ENCODE results near the gene SELP. TPM values are rescaled to one million over a fixed set of nuclear protein-coding genes. Genes with fewer than 3 reads are reported as not detected.

The SELP gene
- total RNA-seq (2021): not detected in 2 replicates
- Bru-seq, nascent RNA: not detected
- BruChase-seq, experiment 1, labeled RNA remaining after a 2-hour chase: percentile 4 among the genes with signal in this experiment
- percentile 5 among the genes with signal in this experiment for BruChase-seq, experiment 2, labeled RNA remaining after a 6-hour chase
- long read RNA-seq: 0 reads

DNA sequence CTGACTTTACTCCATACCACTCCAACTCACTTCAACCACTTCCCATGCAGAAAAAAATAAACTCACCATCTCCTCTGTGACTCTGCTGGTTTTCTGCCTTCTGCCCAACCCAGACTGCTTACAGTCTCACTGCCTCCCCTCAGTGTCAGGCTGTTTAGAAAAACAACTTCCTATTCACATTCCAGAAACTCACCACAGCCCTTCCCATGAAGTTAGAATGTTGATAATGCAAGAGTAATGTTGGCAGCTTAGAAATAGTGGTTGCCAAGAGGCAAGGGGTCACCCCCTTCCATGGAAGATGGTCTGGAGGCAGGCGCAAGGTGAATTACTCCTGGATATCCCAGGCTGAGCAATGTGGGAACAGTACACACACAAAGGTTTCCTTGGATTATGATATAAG, at the start of gene SELP:
Gene SELP, minus strand, starts transcription at position 119 of the 400 bp plus-strand sequence. Its CDS starts 50 bp downstream, at position 69.
- H3K27me3 ChIP-seq (ENCODE audit: insufficient read depth, low read depth): no peaks in the 10 kb centered on the region
- H3K9me3 ChIP-seq (ENCODE audit: insufficient read depth, low read depth): peaks cover 4% of the 10 kb centered on the region; the same call in 1 of the 2 replicates
- no peaks in the 10 kb centered on the region for H3K4me1 ChIP-seq (replicated peaks; ENCODE audit: insufficient read depth)
- H3K9me2 ChIP-seq (ENCODE audit: insufficient read depth): no peaks in the 10 kb centered on the region
- no peaks in the 10 kb centered on the region for H3K36me3 ChIP-seq (ENCODE audit: low read depth)
- no peak within 1 kb of the TSS for H3K4me3 ChIP-seq
- no TSS peak for BruUV-seq (replicated peaks)
- no peak within 1 kb of the TSS for H2AFZ ChIP-seq
- ChIA-PET POLR2A (ENCODE audit: unreplicated experiment) (no interaction called here), CTCF (interaction anchor here (0.5 kb wide), 1 partner anchor 1756 kb away, joined by 3 read pairs; no protein-coding TSS in a partner anchor)
- no peak within 1 kb of the TSS for H3K27ac ChIP-seq
- DNase-seq: no peak
- no peak within 1 kb of the TSS for H3K4me2 ChIP-seq
- H3K79me2 ChIP-seq (ENCODE audit: low read depth): no peaks in the 10 kb centered on the region
- TF ChIP-seq, protein P1, sequence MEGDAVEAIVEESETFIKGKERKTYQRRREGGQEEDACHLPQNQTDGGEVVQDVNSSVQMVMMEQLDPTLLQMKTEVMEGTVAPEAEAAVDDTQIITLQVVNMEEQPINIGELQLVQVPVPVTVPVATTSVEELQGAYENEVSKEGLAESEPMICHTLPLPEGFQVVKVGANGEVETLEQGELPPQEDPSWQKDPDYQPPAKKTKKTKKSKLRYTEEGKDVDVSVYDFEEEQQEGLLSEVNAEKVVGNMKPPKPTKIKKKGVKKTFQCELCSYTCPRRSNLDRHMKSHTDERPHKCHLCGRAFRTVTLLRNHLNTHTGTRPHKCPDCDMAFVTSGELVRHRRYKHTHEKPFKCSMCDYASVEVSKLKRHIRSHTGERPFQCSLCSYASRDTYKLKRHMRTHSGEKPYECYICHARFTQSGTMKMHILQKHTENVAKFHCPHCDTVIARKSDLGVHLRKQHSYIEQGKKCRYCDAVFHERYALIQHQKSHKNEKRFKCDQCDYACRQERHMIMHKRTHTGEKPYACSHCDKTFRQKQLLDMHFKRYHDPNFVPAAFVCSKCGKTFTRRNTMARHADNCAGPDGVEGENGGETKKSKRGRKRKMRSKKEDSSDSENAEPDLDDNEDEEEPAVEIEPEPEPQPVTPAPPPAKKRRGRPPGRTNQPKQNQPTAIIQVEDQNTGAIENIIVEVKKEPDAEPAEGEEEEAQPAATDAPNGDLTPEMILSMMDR (conservative IDR thresholded peaks at IDR 0.05): no peak
- no peak for TF ChIP-seq EZH2 (IDR thresholded peaks at IDR 0.05; ENCODE audit: low read depth)
- no peaks in the 10 kb centered on the region for H3F3A ChIP-seq (ENCODE audit: insufficient read depth, low read depth)
- intact Hi-C loops (cut with micrococcal nuclease; ENCODE audit: unreplicated experiment): no loop called here
- H4K20me1 ChIP-seq (ENCODE audit: insufficient read depth): no peaks in the 10 kb centered on the region

GRCh38 chr1:169679692-169680091, 49.8 kb upstream of the SELP start:
- no peak overlapping the region for H3K4me2 ChIP-seq
- H3K4me3 ChIP-seq: no peak overlapping the region
- POLR2A ChIA-PET (ENCODE audit: unreplicated experiment): no interaction called here
- TF ChIP-seq, protein P1 (conservative IDR thresholded peaks at IDR 0.05): no peak
- no peak for TF ChIP-seq EZH2 (IDR thresholded peaks at IDR 0.05; ENCODE audit: low read depth)
- H3K9me3 ChIP-seq (ENCODE audit: insufficient read depth, low read depth): no peaks in the 10 kb centered on the region
- no peaks in the 10 kb centered on the region for H3K9me2 ChIP-seq (ENCODE audit: insufficient read depth)
- H3F3A ChIP-seq (ENCODE audit: insufficient read depth, low read depth): peaks cover 20% of the 10 kb centered on the region
- CTCF ChIA-PET: no interaction called here
- intact Hi-C loops (cut with micrococcal nuclease; ENCODE audit: unreplicated experiment): no loop called here
- H3K79me2 ChIP-seq (ENCODE audit: low read depth): no peaks in the 10 kb centered on the region
- BruUV-seq (replicated peaks): no TSS peak
- no peaks in the 10 kb centered on the region for H4K20me1 ChIP-seq (ENCODE audit: insufficient read depth)
- peaks cover 56% of the 10 kb centered on the region for H3K4me1 ChIP-seq (replicated peaks; ENCODE audit: insufficient read depth)
- H3K36me3 ChIP-seq (ENCODE audit: low read depth): no peaks in the 10 kb centered on the region
- H3K27me3 ChIP-seq (ENCODE audit: insufficient read depth, low read depth): no peaks in the 10 kb centered on the region
- H2AFZ ChIP-seq: no peak overlapping the region
- H3K27ac ChIP-seq: no peak overlapping the region
- no peak for DNase-seq

GRCh38 chr1:169676001-169676400, 46.1 kb upstream of the SELP start:
- no peaks in the 10 kb centered on the region for H3K36me3 ChIP-seq (ENCODE audit: low read depth)
- no peaks in the 10 kb centered on the region for H4K20me1 ChIP-seq (ENCODE audit: insufficient read depth)
- ChIA-PET POLR2A (ENCODE audit: unreplicated experiment) (interaction anchor here (0.5 kb wide), 1 partner anchor 1944 kb away, joined by 12 read pairs; no protein-coding TSS in a partner anchor), CTCF (no interaction called here)
- no peaks in the 10 kb centered on the region for H3K9me2 ChIP-seq (ENCODE audit: insufficient read depth)
- no peaks in the 10 kb centered on the region for H3K9me3 ChIP-seq (ENCODE audit: insufficient read depth, low read depth)
- H3K79me2 ChIP-seq (ENCODE audit: low read depth): no peaks in the 10 kb centered on the region
- BruUV-seq (replicated peaks): no TSS peak
- no peak overlapping the region for H3K4me3 ChIP-seq
- H3K27ac ChIP-seq: peak overlapping the region; percentile 79
- peak overlapping the region; percentile 49 for H3K4me2 ChIP-seq
- TF ChIP-seq, protein P1 (conservative IDR thresholded peaks at IDR 0.05): no peak
- TF ChIP-seq EZH2 (IDR thresholded peaks at IDR 0.05; ENCODE audit: low read depth): no peak
- H3F3A ChIP-seq (ENCODE audit: insufficient read depth, low read depth): peaks cover 20% of the 10 kb centered on the region
- H3K4me1 ChIP-seq (replicated peaks; ENCODE audit: insufficient read depth): peaks cover 50% of the 10 kb centered on the region
- no peaks in the 10 kb centered on the region for H3K27me3 ChIP-seq (ENCODE audit: insufficient read depth, low read depth)
- intact Hi-C loops (cut with micrococcal nuclease; ENCODE audit: unreplicated experiment): loop anchor here (1.0 kb wide), 1 partner anchor 75 kb away; no protein-coding TSS in a partner anchor
- H2AFZ ChIP-seq: no peak overlapping the region
- peak; percentile 60 to 93 for DNase-seq

Measured in PC-9 (cell line).